ENCODE results near the gene MMRN1.
A peak's percentile ranks its signal among the peaks of the same experiment; 100 is the strongest.

The MMRN1 gene

GRCh38 chr4:89939546-89939945, 44.9 kb downstream of the MMRN1 start:
- DNase-seq = peak; percentile 18
- Histone ChIP-seq H3K9me3 (no peaks in the 10 kb centered on the region), H3K4me1 (no peaks in the 10 kb centered on the region), H3K4me3 (ENCODE audit: low read depth, low read length) (no peak overlapping the region), H3K27me3 (no peaks in the 10 kb centered on the region), H3K36me3 (no peaks in the 10 kb centered on the region)
- no peak for TF ChIP-seq CTCF (IDR thresholded peaks at IDR 0.05; ENCODE audit: low read depth, low read length)

DNA sequence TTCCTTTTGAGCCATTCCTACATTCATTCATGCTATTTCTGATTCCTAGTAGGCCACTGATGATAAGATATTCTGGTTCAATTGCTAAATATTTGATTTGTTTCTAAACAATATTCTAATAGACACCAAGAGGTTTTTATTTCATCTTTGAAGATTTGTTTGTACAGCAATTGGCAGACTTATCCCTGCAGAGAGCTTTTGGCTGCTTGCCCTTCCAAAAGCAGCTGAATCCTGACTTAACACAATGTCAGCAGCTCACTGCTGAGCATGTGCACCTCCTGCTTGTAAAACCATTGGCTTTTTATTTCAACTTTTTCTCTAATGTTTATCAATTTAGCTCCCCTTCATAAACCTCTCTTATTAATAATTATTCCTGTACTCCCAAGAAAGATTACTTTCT, 45.3 kb downstream of the MMRN1 start:
- H3K4me3 ChIP-seq (ENCODE audit: low read depth, low read length) = no peak overlapping the region
- H3K36me3 ChIP-seq = no peaks in the 10 kb centered on the region
- no peaks in the 10 kb centered on the region for H3K9me3 ChIP-seq
- no peaks in the 10 kb centered on the region for H3K4me1 ChIP-seq
- no peak for TF ChIP-seq CTCF (IDR thresholded peaks at IDR 0.05; ENCODE audit: low read depth, low read length)
- no peaks in the 10 kb centered on the region for H3K27me3 ChIP-seq
- no peak for DNase-seq

DNA sequence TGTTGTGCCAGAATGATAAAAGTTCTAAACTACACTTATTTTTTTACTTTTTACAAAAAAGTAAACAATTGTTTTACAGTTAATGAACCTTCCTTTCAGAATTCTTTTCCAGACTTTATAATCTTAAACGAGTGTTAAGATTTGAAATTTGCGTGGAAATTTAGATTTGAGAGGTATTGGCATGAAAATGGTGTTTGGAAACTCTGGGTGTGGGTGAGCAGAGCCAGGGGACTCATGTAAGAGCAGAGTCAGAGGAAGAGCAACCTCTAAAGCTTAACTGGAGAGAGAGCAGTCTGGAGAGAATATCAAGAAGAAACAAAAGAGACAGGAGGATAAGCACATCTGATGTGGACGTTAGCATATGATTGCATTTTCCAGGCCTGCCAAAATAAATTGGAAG, 48.2 kb downstream of the MMRN1 start:
- TF ChIP-seq CTCF (IDR thresholded peaks at IDR 0.05; ENCODE audit: low read depth, low read length) = no peak
- no peaks in the 10 kb centered on the region for H3K9me3 ChIP-seq
- no peaks in the 10 kb centered on the region for H3K36me3 ChIP-seq
- H3K27me3 ChIP-seq = no peaks in the 10 kb centered on the region; the same call in 1 of the 2 replicates
- no peak overlapping the region for H3K4me3 ChIP-seq (ENCODE audit: low read depth, low read length)
- DNase-seq = no peak
- no peaks in the 10 kb centered on the region for H3K4me1 ChIP-seq

- Histone ChIP-seq H3K27me3 (no peaks in the 10 kb centered on the region; the same call in 1 of the 2 replicates), H3K36me3 (no peaks in the 10 kb centered on the region), H3K4me3 (ENCODE audit: low read depth, low read length) (no peak overlapping the region), H3K9me3 (no peaks in the 10 kb centered on the region), H3K4me1 (peaks cover 2% of the 10 kb centered on the region; the same call in 1 of the 2 replicates)
- peak; percentile 61 for TF ChIP-seq CTCF (IDR thresholded peaks at IDR 0.05; ENCODE audit: low read depth, low read length)
- DNase-seq = no peak
Measured at GRCh38 chr4:89949782-89950387, 55.2 kb downstream of the MMRN1 start.

- H3K36me3 ChIP-seq = no peaks in the 10 kb centered on the region
- DNase-seq = no peak
- H3K9me3 ChIP-seq = no peaks in the 10 kb centered on the region
- H3K4me1 ChIP-seq = peaks cover 2% of the 10 kb centered on the region; the same call in 1 of the 2 replicates
- TF ChIP-seq CTCF (IDR thresholded peaks at IDR 0.05; ENCODE audit: low read depth, low read length) = no peak
- H3K4me3 ChIP-seq (ENCODE audit: low read depth, low read length) = no peak overlapping the region
- no peaks in the 10 kb centered on the region; the same call in 1 of the 2 replicates for H3K27me3 ChIP-seq
Measured at GRCh38 chr4:89952458-89952857, 57.8 kb downstream of the MMRN1 start.

GRCh38 chr4:89954906-89955695, 60.4 kb downstream of the MMRN1 start:
- Histone ChIP-seq H3K27me3 (no peaks in the 10 kb centered on the region), H3K4me3 (ENCODE audit: low read depth, low read length) (no peak overlapping the region), H3K9me3 (no peaks in the 10 kb centered on the region), H3K36me3 (no peaks in the 10 kb centered on the region), H3K4me1 (peaks cover 2% of the 10 kb centered on the region; the same call in 1 of the 2 replicates)
- DNase-seq = no peak
- TF ChIP-seq CTCF (IDR thresholded peaks at IDR 0.05; ENCODE audit: low read depth, low read length) = no peak

All from BE2C (cell line).